ENCODE results near the gene PDIA5. TPM values are rescaled to one million over a fixed set of nuclear protein-coding genes. Genes with fewer than 3 reads are reported as not detected.

The PDIA5 gene
- total RNA-seq, 4 donors from 2014 or later, result 12.0 to 21.0 (median 15.8) TPM

GRCh38 chr3:123167686-123168085, 100.9 kb downstream of the PDIA5 start:
- no peak for ATAC-seq (ENCODE audit: low FRiP score)
- no peak for DNase-seq (ENCODE audit: low spot score)
- no peak for TF ChIP-seq CTCF (IDR thresholded peaks at IDR 0.05)

- ATAC-seq (ENCODE audit: low FRiP score) (no peak), DNase-seq (ENCODE audit: low spot score) (no peak)
- TF ChIP-seq CTCF (IDR thresholded peaks at IDR 0.05), result no peak
These were observed 101.3 kb downstream of the PDIA5 start for GRCh38 chr3:123168122-123168521.

GRCh38 chr3:123168605-123169004, 101.8 kb downstream of the PDIA5 start:
- no peak for ATAC-seq (ENCODE audit: low FRiP score)
- no peak for DNase-seq (ENCODE audit: low spot score)
- TF ChIP-seq CTCF (IDR thresholded peaks at IDR 0.05), result no peak

- no peak for TF ChIP-seq CTCF (IDR thresholded peaks at IDR 0.05)
- no peak for ATAC-seq (ENCODE audit: low FRiP score)
These were observed 102.7 kb downstream of the PDIA5 start for GRCh38 chr3:123169492-123169929.

GRCh38 chr3:123169930-123170329, 103.1 kb downstream of the PDIA5 start:
- DNase-seq (ENCODE audit: low spot score) (no peak), ATAC-seq (ENCODE audit: low FRiP score) (no peak)
- TF ChIP-seq CTCF (IDR thresholded peaks at IDR 0.05), result no peak

More at GRCh38 chr3:123169492-123169929, 102.7 kb downstream of the PDIA5 start:
- no peak for DNase-seq (ENCODE audit: low spot score)

GRCh38 chr3:123180791-123181190, 114.0 kb downstream of the PDIA5 start:
- TF ChIP-seq CTCF (IDR thresholded peaks at IDR 0.05), result no peak
- DNase-seq (ENCODE audit: low spot score), result no peak
- ATAC-seq (ENCODE audit: low FRiP score), result no peak

- DNase-seq (ENCODE audit: low spot score) (no peak), ATAC-seq (ENCODE audit: low FRiP score) (no peak)
- no peak for TF ChIP-seq CTCF (IDR thresholded peaks at IDR 0.05)
These were observed 119.9 kb downstream of the PDIA5 start for GRCh38 chr3:123186695-123187094.
